ENCODE measurements around the gene CCDC50. TPM values are rescaled to one million over a fixed set of nuclear protein-coding genes. Genes with fewer than 3 reads are reported as not detected.

The CCDC50 gene
- total RNA-seq, 1 experiment from 2014 or later: 80.9 TPM

DNA sequence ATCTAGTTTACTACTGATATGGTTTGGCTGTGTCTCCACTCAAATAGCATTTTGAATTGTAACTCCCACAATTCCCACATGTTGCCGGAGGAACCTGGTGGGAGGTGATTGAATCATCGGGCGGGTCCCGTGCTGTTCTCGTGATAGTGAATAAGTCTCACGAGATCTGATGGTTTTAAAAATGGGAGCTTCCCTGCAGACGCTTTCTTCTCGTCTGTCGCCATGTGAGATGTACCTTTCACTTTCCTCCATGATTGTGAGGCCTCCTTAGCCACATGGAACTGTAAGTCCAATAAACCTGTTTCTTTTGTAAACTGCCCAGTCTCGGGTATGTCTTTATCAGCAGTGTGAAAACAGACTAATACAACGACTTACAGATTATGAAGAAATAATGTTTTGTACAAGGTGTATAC lies 96.1 kb downstream of the CCDC50 start:
- no peak for DNase-seq
- Histone ChIP-seq H3K9me2 (replicated peaks; ENCODE audit: low read length) (no peaks in the 10 kb centered on the region), H3K9me3 (ENCODE audit: low read length) (no peaks in the 10 kb centered on the region), H3K4me1 (ENCODE audit: insufficient read depth, low read length) (no peaks in the 10 kb centered on the region), H3K4me3 (ENCODE audit: low read length) (no peak overlapping the region), H3F3A (ENCODE audit: low read length, unreplicated experiment) (no peaks in the 10 kb centered on the region), H3K79me2 (ENCODE audit: low read length) (no peaks in the 10 kb centered on the region), H2AFZ (ENCODE audit: low read length) (no peak overlapping the region), H3K27me3 (ENCODE audit: low read length) (peaks cover 16% of the 10 kb centered on the region; the same call in 1 of the 2 replicates), H3K9ac (ENCODE audit: low read length) (no peak overlapping the region), H3K27ac (ENCODE audit: low read length) (no peak overlapping the region), H4K20me1 (ENCODE audit: low read length) (no peaks in the 10 kb centered on the region), H3K36me3 (ENCODE audit: low read depth, low read length) (no peaks in the 10 kb centered on the region), H3K4me2 (ENCODE audit: low read length) (no peak overlapping the region)
- CTCF ChIA-PET: no interaction called here
- POLR2A ChIA-PET (ENCODE audit: unreplicated experiment): no interaction called here
- intact Hi-C loops (cut with micrococcal nuclease): no loop called here
- BruUV-seq (replicated peaks): no TSS peak
- ATAC-seq: no peak
- TF ChIP-seq EZH2phosphoT487 (IDR thresholded peaks at IDR 0.05; ENCODE audit: borderline replicate concordance, low read length) (no peak), EZH2 (IDR thresholded peaks at IDR 0.05; ENCODE audit: low read length, unreplicated experiment) (no peak)

DNA sequence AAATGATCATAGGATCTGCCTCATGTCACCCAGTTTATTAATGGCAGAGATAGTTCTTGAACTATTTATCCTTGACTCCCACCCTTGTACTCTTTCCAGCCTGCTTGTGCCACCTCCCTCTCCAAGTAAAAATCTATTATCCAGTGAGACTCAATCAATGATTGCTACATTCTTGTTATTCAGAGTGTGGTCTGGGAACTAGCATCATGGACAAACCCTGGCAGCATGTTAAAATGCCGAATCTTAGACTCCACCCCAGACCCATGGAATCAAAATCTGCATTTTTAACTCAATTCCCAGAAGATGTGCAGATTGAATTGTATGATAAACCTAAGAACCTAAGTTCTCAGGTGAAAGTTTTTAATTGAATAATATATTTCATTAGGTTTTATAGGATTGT lies 97.1 kb downstream of the CCDC50 start:
- Histone ChIP-seq H3K27me3 (ENCODE audit: low read length) (peaks cover 16% of the 10 kb centered on the region; the same call in 1 of the 2 replicates), H3K36me3 (ENCODE audit: low read depth, low read length) (no peaks in the 10 kb centered on the region), H3K9me2 (replicated peaks; ENCODE audit: low read length) (no peaks in the 10 kb centered on the region), H3K4me1 (ENCODE audit: insufficient read depth, low read length) (no peaks in the 10 kb centered on the region), H3K9me3 (ENCODE audit: low read length) (no peaks in the 10 kb centered on the region), H3K79me2 (ENCODE audit: low read length) (no peaks in the 10 kb centered on the region), H2AFZ (ENCODE audit: low read length) (no peak overlapping the region), H4K20me1 (ENCODE audit: low read length) (no peaks in the 10 kb centered on the region), H3K4me3 (ENCODE audit: low read length) (no peak overlapping the region), H3K27ac (ENCODE audit: low read length) (no peak overlapping the region), H3F3A (ENCODE audit: low read length, unreplicated experiment) (no peaks in the 10 kb centered on the region), H3K4me2 (ENCODE audit: low read length) (no peak overlapping the region), H3K9ac (ENCODE audit: low read length) (no peak overlapping the region)
- intact Hi-C loops (cut with micrococcal nuclease): no loop called here
- ATAC-seq (no peak), DNase-seq (no peak)
- ChIA-PET CTCF (no interaction called here), POLR2A (ENCODE audit: unreplicated experiment) (no interaction called here)
- BruUV-seq (replicated peaks): no TSS peak
- no peak for TF ChIP-seq EZH2 (IDR thresholded peaks at IDR 0.05; ENCODE audit: low read length, unreplicated experiment)
- TF ChIP-seq, protein P1, sequence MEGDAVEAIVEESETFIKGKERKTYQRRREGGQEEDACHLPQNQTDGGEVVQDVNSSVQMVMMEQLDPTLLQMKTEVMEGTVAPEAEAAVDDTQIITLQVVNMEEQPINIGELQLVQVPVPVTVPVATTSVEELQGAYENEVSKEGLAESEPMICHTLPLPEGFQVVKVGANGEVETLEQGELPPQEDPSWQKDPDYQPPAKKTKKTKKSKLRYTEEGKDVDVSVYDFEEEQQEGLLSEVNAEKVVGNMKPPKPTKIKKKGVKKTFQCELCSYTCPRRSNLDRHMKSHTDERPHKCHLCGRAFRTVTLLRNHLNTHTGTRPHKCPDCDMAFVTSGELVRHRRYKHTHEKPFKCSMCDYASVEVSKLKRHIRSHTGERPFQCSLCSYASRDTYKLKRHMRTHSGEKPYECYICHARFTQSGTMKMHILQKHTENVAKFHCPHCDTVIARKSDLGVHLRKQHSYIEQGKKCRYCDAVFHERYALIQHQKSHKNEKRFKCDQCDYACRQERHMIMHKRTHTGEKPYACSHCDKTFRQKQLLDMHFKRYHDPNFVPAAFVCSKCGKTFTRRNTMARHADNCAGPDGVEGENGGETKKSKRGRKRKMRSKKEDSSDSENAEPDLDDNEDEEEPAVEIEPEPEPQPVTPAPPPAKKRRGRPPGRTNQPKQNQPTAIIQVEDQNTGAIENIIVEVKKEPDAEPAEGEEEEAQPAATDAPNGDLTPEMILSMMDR (conservative IDR thresholded peaks at IDR 0.05; ENCODE audit: low read depth, low read length): no peak
- TF ChIP-seq EZH2phosphoT487 (IDR thresholded peaks at IDR 0.05; ENCODE audit: borderline replicate concordance, low read length): no peak

DNA sequence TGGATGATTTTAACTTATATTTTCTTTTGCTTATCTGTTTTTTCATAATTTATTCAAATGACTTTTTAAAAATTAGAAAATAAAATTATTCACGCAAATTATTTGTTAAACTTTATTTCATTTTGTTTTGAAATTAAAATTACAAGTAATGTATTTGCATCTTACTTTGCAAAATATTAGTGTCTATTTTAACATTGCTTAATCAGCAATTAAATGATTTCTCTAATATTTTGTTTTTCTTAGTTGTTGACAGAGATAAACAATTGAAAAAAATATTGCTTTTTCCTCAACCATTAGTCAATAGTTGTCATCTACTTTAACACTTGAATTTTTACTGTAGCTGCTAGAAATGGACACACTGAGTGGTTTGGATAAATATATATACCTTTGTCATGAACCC lies 99.0 kb downstream of the CCDC50 start:
- Histone ChIP-seq H3K79me2 (ENCODE audit: low read length) (no peaks in the 10 kb centered on the region), H3K27ac (ENCODE audit: low read length) (no peak overlapping the region), H3K27me3 (ENCODE audit: low read length) (peaks cover 12% of the 10 kb centered on the region; the same call in 1 of the 2 replicates), H4K20me1 (ENCODE audit: low read length) (no peaks in the 10 kb centered on the region), H3K4me3 (ENCODE audit: low read length) (no peak overlapping the region), H3K4me2 (ENCODE audit: low read length) (no peak overlapping the region), H3K9me2 (replicated peaks; ENCODE audit: low read length) (no peaks in the 10 kb centered on the region), H3K4me1 (ENCODE audit: insufficient read depth, low read length) (no peaks in the 10 kb centered on the region), H3K9me3 (ENCODE audit: low read length) (no peaks in the 10 kb centered on the region), H3F3A (ENCODE audit: low read length, unreplicated experiment) (no peaks in the 10 kb centered on the region), H3K36me3 (ENCODE audit: low read depth, low read length) (no peaks in the 10 kb centered on the region), H2AFZ (ENCODE audit: low read length) (no peak overlapping the region), H3K9ac (ENCODE audit: low read length) (no peak overlapping the region)
- intact Hi-C loops (cut with micrococcal nuclease): no loop called here
- DNase-seq: no peak
- ChIA-PET POLR2A (ENCODE audit: unreplicated experiment) (no interaction called here), CTCF (no interaction called here)
- no peak for ATAC-seq
- TF ChIP-seq EZH2phosphoT487 (IDR thresholded peaks at IDR 0.05; ENCODE audit: borderline replicate concordance, low read length): no peak
- TF ChIP-seq EZH2 (IDR thresholded peaks at IDR 0.05; ENCODE audit: low read length, unreplicated experiment): no peak
- BruUV-seq (replicated peaks): no TSS peak

DNA sequence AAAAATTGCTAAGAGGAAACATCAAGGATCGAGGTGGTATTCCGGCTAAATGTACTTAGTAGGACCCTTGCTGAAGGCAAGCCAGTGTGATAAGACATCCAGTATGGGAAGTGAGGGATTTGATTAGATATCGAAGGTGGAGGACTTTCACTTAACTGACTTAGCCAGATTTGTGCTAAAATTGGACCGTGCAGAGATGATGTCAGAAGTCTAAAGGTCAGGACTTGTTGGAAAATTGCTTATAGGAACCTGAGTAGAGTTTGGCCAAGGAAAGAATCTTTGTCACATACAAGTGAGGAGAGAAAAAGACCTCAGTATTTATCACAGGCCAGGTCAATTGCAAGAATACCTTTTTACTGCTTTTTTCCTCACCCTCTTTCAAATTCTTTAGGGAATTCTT lies 100.9 kb downstream of the CCDC50 start:
- Histone ChIP-seq H3K27ac (ENCODE audit: low read length) (no peak overlapping the region), H3K4me1 (ENCODE audit: insufficient read depth, low read length) (no peaks in the 10 kb centered on the region), H3K9ac (ENCODE audit: low read length) (no peak overlapping the region), H3K27me3 (ENCODE audit: low read length) (peaks cover 14% of the 10 kb centered on the region), H3K36me3 (ENCODE audit: low read depth, low read length) (no peaks in the 10 kb centered on the region), H3K4me2 (ENCODE audit: low read length) (no peak overlapping the region), H3K9me2 (replicated peaks; ENCODE audit: low read length) (no peaks in the 10 kb centered on the region), H3K79me2 (ENCODE audit: low read length) (no peaks in the 10 kb centered on the region), H3F3A (ENCODE audit: low read length, unreplicated experiment) (no peaks in the 10 kb centered on the region), H2AFZ (ENCODE audit: low read length) (no peak overlapping the region), H4K20me1 (ENCODE audit: low read length) (no peaks in the 10 kb centered on the region), H3K9me3 (ENCODE audit: low read length) (no peaks in the 10 kb centered on the region), H3K4me3 (ENCODE audit: low read length) (no peak overlapping the region)
- no TSS peak for BruUV-seq (replicated peaks)
- POLR2A ChIA-PET (ENCODE audit: unreplicated experiment): no interaction called here
- intact Hi-C loops (cut with micrococcal nuclease): no loop called here
- no peak for ATAC-seq
- CTCF ChIA-PET: no interaction called here
- no peak for DNase-seq
- TF ChIP-seq, protein P1 (conservative IDR thresholded peaks at IDR 0.05; ENCODE audit: low read depth, low read length): no peak
- TF ChIP-seq EZH2phosphoT487 (IDR thresholded peaks at IDR 0.05; ENCODE audit: borderline replicate concordance, low read length) (no peak), EZH2 (IDR thresholded peaks at IDR 0.05; ENCODE audit: low read length, unreplicated experiment) (no peak)
